HCT116 (cell line): Measurements from ENCODE around the gene IL10. TPM values are rescaled to one million over a fixed set of nuclear protein-coding genes. Genes with fewer than 3 reads are reported as not detected.
"Not testable (repeated sequence)": the region's sequence is repeated elsewhere in the genome, so short reads cannot be mapped to it uniquely, and the experiment has no call there.

Source experiments
- ATAC-seq: fragments of 200-7000 bp; cut with Tn5 transposase; 2 replicates; pipeline ENCODE4 v1.9.1; 2020; ENCODE audit warnings: mild to moderate bottlenecking, moderate library complexity
- BruUV-seq: library from RNA; stranded (reverse); fragments of 400-500 nt; replicated peaks from 2 replicates; lab custom pipeline; 2021; lab: Mats Ljungman, UMichigan
- CTCF ChIA-PET: fragments of 300-600 bp; sonication (Branson Sonifier 250); formaldehyde crosslinking; loops from one replicate; lab custom pipeline; 2021; ENCODE audit warnings: antibody characterized with exemption; lab: Charles Lee
- POLR2A ChIA-PET: fragments of 300-600, 350-600 bp; sonication (Branson Sonifier 250); formaldehyde crosslinking; loops from one replicate; lab custom pipeline; 2021; ENCODE audit warnings: antibody characterized with exemption; lab: Charles Lee
- RAD21 ChIA-PET, 2 experiments: fragments of 300-600 bp; sonication (Branson Sonifier 250); formaldehyde crosslinking; loops; one replicate each; lab custom pipeline; 2023; ENCODE audit warnings: low total read pairs in 2 of 2; ENCODE audit not compliant: uncharacterized antibody in 2 of 2, unreplicated experiment in 2 of 2, low non-redundant PET in 1 of 2; lab: Charles Lee
- DNase-seq: peaks from one replicate; pipeline ENCODE4 v3.0.0-alpha.2; 2010; ENCODE audit warnings: low read depth, low spot score
- H2AFZ ChIP-seq: fragments of 200-600 bp; shearing (Covaris generic), sonication (generic); 2 replicates; pipeline ENCODE4 v1.6.1; 2017; ENCODE audit warnings: low read depth, mixed run types, mixed read lengths, antibody characterized with exemption, low read length; ENCODE audit not compliant: poor library complexity, severe bottlenecking
- H3K27ac ChIP-seq: 2 replicates; pipeline ENCODE4 v1.5.1; 2012; ENCODE audit warnings: low read depth, low read length
- H3K27me3 ChIP-seq: fragments of 200-600 bp; sonication (generic); 2 replicates; pipeline ENCODE4 v1.6.1; 2016; ENCODE audit warnings: mixed run types, low read length, mixed read lengths; ENCODE audit not compliant: insufficient read depth
- H3K36me3 ChIP-seq, 2 experiments: fragments of 200-500 bp in 1 of 2; fragments of 200-600 bp in 1 of 2; sonication (Bioruptor generic) in 1 of 2; sonication (generic) in 1 of 2; 2 replicates each; pipeline versions ENCODE4 v1.5.1 to v1.6.1; 2014 to 2016; ENCODE audit warnings: low read length in 2 of 2, inconsistent platforms in 1 of 2, mixed read lengths in 1 of 2, mixed run types in 1 of 2; ENCODE audit not compliant: insufficient read depth in 2 of 2, control insufficient read depth in 1 of 2
- H3K4me1 ChIP-seq, 2 experiments: fragments of 200-600 bp in 1 of 2; sonication (generic) in 1 of 2; 2 replicates each; pipeline versions ENCODE4 v1.5.1 to v1.6.1; 2012 to 2017; ENCODE audit warnings: low read length in 2 of 2, inconsistent platforms in 1 of 2, mild to moderate bottlenecking in 1 of 2, mixed read lengths in 1 of 2, mixed run types in 1 of 2, moderate library complexity in 1 of 2; ENCODE audit not compliant: insufficient read depth in 2 of 2, control insufficient read depth in 1 of 2
- H3K4me2 ChIP-seq: fragments of 200-600 bp; sonication (generic); 2 replicates; pipeline ENCODE4 v1.6.1; 2017; ENCODE audit warnings: mixed run types, low read length, mixed read lengths
- H3K4me3 ChIP-seq, 2 experiments: fragments of 200-600 bp in 1 of 2; sonication (generic) in 1 of 2; replicated peaks in 1 of 2; 2 replicates each; pipeline ENCODE4 v1.5.1; 2011 to 2016; ENCODE audit warnings: low read length in 2 of 2, control low read depth in 1 of 2, low read depth in 1 of 2, mild to moderate bottlenecking in 1 of 2, mixed read lengths in 1 of 2, mixed run types in 1 of 2
- H3K79me2 ChIP-seq: fragments of 200-600 bp; sonication (generic); 2 replicates; pipeline ENCODE4 v1.6.1; 2017; ENCODE audit warnings: mild to moderate bottlenecking, mixed run types, low read length, moderate library complexity, mixed read lengths; ENCODE audit not compliant: insufficient read depth
- H3K9ac ChIP-seq: fragments of 200-600 bp; sonication (generic); 2 replicates; pipeline ENCODE4 v1.6.1; 2016; ENCODE audit warnings: low read length, mixed read lengths
- H3K9me2 ChIP-seq: fragments of 200-600 bp; sonication (generic), shearing (Covaris generic); 2 replicates; pipeline ENCODE4 v1.6.1; 2017; ENCODE audit warnings: mixed run types, mild to moderate bottlenecking, moderate library complexity; ENCODE audit not compliant: insufficient read depth
- H3K9me3 ChIP-seq, 2 experiments: fragments of 200-500 bp in 1 of 2; fragments of 200-600 bp in 1 of 2; sonication (Bioruptor generic) in 1 of 2; sonication (generic) in 1 of 2; 2 replicates each; pipeline ENCODE4 v1.6.1; 2014 to 2017; ENCODE audit warnings: low read length in 2 of 2, mixed read lengths in 2 of 2, inconsistent platforms in 1 of 2, low read depth in 1 of 2, mild to moderate bottlenecking in 1 of 2, mixed run types in 1 of 2, moderate library complexity in 1 of 2; ENCODE audit not compliant: control insufficient read depth in 1 of 2, insufficient read depth in 1 of 2
- H4K20me1 ChIP-seq: fragments of 200-600 bp; sonication (generic), shearing (Covaris generic); 2 replicates; pipeline ENCODE4 v1.6.1; 2017; ENCODE audit warnings: mixed run types, mild to moderate bottlenecking, moderate library complexity; ENCODE audit not compliant: insufficient read depth
- CBX3 ChIP-seq: IDR thresholded peaks from 2 replicates; pipeline ENCODE4 v1.6.1; 2012; ENCODE audit warnings: low read depth
- CEBPB ChIP-seq: IDR thresholded peaks from 2 replicates; pipeline ENCODE4 v1.6.1; 2012; ENCODE audit warnings: low read depth
- EGR1 ChIP-seq: IDR thresholded peaks from 2 replicates; pipeline ENCODE4 v1.6.1; 2012; ENCODE audit warnings: low read depth
- ELF1 ChIP-seq: IDR thresholded peaks from 2 replicates; pipeline ENCODE4 v1.6.1; 2012; ENCODE audit warnings: low read depth, borderline replicate concordance
- EZH2 ChIP-seq: fragments of 200-600 bp; sonication (generic); IDR thresholded peaks from 2 replicates; pipeline ENCODE4 v1.6.1; 2017; ENCODE audit warnings: antibody characterized with exemption, mixed run types
- EZH2phosphoT487 ChIP-seq: fragments of 200-600 bp; IDR thresholded peaks from 2 replicates; pipeline ENCODE4 v1.6.1; 2018; ENCODE audit warnings: antibody characterized with exemption, borderline replicate concordance
- FOSL1 ChIP-seq: IDR thresholded peaks from 2 replicates; pipeline ENCODE4 v1.6.1; 2012; ENCODE audit warnings: low read depth
- JUND ChIP-seq: IDR thresholded peaks from 2 replicates; pipeline ENCODE4 v1.6.1; 2012
- MAX ChIP-seq: IDR thresholded peaks from 2 replicates; pipeline ENCODE4 v1.6.1; 2012
- POLR2AphosphoS5 ChIP-seq: IDR thresholded peaks from 2 replicates; pipeline ENCODE4 v1.6.1; 2011; ENCODE audit warnings: mild to moderate bottlenecking, low read depth, low read length, moderate library complexity
- RAD21 ChIP-seq: IDR thresholded peaks from 2 replicates; pipeline ENCODE4 v1.6.1; 2012; ENCODE audit warnings: low read depth, mild to moderate bottlenecking
- REST ChIP-seq: IDR thresholded peaks from 2 replicates; pipeline ENCODE4 v1.6.1; 2012; ENCODE audit warnings: low read depth
- SIN3A ChIP-seq: IDR thresholded peaks from 2 replicates; pipeline ENCODE4 v1.6.1; 2012; ENCODE audit warnings: low read depth
- SP1 ChIP-seq: IDR thresholded peaks from 2 replicates; pipeline ENCODE4 v1.6.1; 2012; ENCODE audit warnings: low read depth
- SRF ChIP-seq: IDR thresholded peaks from 2 replicates; pipeline ENCODE4 v1.6.1; 2012; ENCODE audit warnings: low read depth
- TCF7L2 ChIP-seq: IDR thresholded peaks from 2 replicates; pipeline ENCODE4 v1.7.0; 2011; ENCODE audit warnings: borderline replicate concordance, inconsistent platforms; ENCODE audit not compliant: insufficient read depth, insufficient read length; ENCODE audit errors: extremely low read depth
- YY1 ChIP-seq: IDR thresholded peaks from 2 replicates; pipeline ENCODE4 v1.6.1; 2011; ENCODE audit warnings: low read length, low read depth, moderate library complexity, mild to moderate bottlenecking; ENCODE audit not compliant: insufficient replicate concordance; ENCODE audit errors: extremely low read depth
- ZFX ChIP-seq: fragments of 450-650 bp; IDR thresholded peaks from 2 replicates; pipeline ENCODE4 v1.6.1; 2017
- ZNF274 ChIP-seq: fragments of 200-500 bp; sonication (Bioruptor generic); IDR thresholded peaks from 2 replicates; pipeline ENCODE4 v1.6.1; 2014; ENCODE audit warnings: mild to moderate bottlenecking, low read depth, low read length, inconsistent platforms
- intact Hi-C: fragments of 100-400 bp; cut with micrococcal nuclease; formaldehyde crosslinking; loops from 2 replicates; pipeline ENCODE4 v1.10.0; 2022
- total RNA-seq: library from RNA; stranded (reverse); gene quantifications from one replicate; pipeline ENCODE4 v1.2.1, GENCODE V29; 2021; ENCODE audit not compliant: unreplicated experiment

Gene IL10
- total RNA-seq, 1 experiment from 2014 or later, result not detected

- no peak for TF ChIP-seq REST
Observed at GRCh38 chr1:206779638-206780037, 7.3 kb upstream of the IL10 start (continued).

- H3K79me2 ChIP-seq, H3K36me3 ChIP-seq, H3K9me2 ChIP-seq, H3K9ac ChIP-seq, DNase-seq, POLR2A ChIA-PET, intact Hi-C loops, CTCF ChIA-PET, H3K9me3 ChIP-seq, H2AFZ ChIP-seq, H3K27ac ChIP-seq, H3K4me2 ChIP-seq, BruUV-seq, H4K20me1 ChIP-seq, H3K4me1 ChIP-seq, RAD21 ChIA-PET, ATAC-seq, H3K4me3 ChIP-seq: not testable (repeated sequence)
- H3K27me3 ChIP-seq, result peaks cover 11% of the 10 kb centered on the region; the same call in 1 of the 2 replicates
Observed at GRCh38 chr1:206778911-206779310, 6.6 kb upstream of the IL10 start.

GRCh38 chr1:206778031-206778430 lies 5.7 kb upstream of the IL10 start:
- Histone ChIP-seq H3K9me3 (no peaks in the 10 kb centered on the region), H3K27ac (no peak overlapping the region), H3K4me1 (no peaks in the 10 kb centered on the region), H3K79me2 (no peaks in the 10 kb centered on the region), H3K4me3 (no peak overlapping the region), H4K20me1 (no peaks in the 10 kb centered on the region), H3K9me2 (no peaks in the 10 kb centered on the region), H3K27me3 (peaks cover 11% of the 10 kb centered on the region; the same call in 1 of the 2 replicates), H3K36me3 (no peaks in the 10 kb centered on the region), H2AFZ (no peak overlapping the region), H3K9ac (no peak overlapping the region), H3K4me2 (no peak overlapping the region)
- ChIA-PET POLR2A (no interaction called here), RAD21 (no interaction called here), CTCF (no interaction called here)
- intact Hi-C loops, result no loop called here
- BruUV-seq, result no TSS peak
- DNase-seq, result no peak
- ATAC-seq, result no peak
- TF ChIP-seq YY1 (no peak), RAD21 (no peak), EGR1 (no peak), SRF (no peak), CEBPB (no peak), SIN3A (no peak), ZNF274 (no peak), SP1 (no peak), CBX3 (no peak), ELF1 (no peak), JUND (no peak), TCF7L2 (no peak), EZH2 (no peak), POLR2AphosphoS5 (no peak), FOSL1 (no peak), EZH2phosphoT487 (no peak), ZFX (no peak), MAX (no peak)
